ENCODE measurements around the gene APBB1IP. TPM values are rescaled to one million over a fixed set of nuclear protein-coding genes. Genes with fewer than 3 reads are reported as not detected.
"Not testable (repeated sequence)": the region's sequence is repeated elsewhere in the genome, so short reads cannot be mapped to it uniquely, and the experiment has no call there.

APBB1IP gene
- total RNA-seq, 4 donors from 2014 or later, result 6.1 to 9.3 (median 7.9) TPM

DNA sequence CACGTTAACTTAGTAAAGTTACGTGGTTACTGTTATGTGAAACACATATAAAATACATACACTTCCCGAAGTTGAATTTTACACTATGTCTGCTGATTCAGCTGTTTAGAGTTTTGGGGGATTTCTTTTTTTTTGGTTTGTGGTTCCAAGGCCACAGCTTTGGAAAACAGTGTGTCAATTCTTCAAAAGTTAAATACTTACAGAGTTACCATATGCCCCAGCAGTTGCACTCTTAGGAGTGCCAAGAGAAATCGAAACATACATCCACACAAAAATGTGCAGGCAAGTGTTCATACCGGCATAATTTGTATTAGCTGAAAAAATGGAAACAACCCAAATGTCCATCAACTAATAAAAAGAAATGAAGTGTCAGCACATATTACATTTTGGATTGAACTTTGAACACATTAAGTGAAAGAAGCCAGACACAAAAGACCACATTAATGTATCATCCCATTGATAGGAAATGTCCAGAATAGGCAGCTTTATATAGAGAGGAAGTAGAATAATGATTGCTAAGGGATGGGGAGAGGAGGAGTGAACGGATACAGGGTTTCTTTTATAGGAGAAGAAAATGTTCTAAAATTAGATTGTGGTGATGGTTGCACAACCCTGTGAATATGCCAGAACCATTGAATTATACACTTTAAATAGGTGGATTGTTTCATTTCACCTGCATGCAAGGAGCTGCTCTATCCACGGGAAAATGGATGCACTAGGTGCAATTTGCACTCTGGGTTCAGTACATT, 17.6 kb downstream of the APBB1IP start:
- no peak for DNase-seq (ENCODE audit: low spot score in 2 of 2)
- Histone ChIP-seq H3K27me3 (no peaks in the 10 kb centered on the region), H3K27ac (peak overlapping the region in 1 of 4 donors; percentile 2), H3K9me3 (peaks cover 0 to 3% (median 0%) of the 10 kb centered on the region in 4 donors), H3K4me3 (no peak overlapping the region), H3K36me3 (no peaks in the 10 kb centered on the region), H3K4me1 (peaks cover 0 to 6% (median 0%) of the 10 kb centered on the region in 4 donors)
- TF ChIP-seq POLR2A (IDR thresholded peaks at IDR 0.05) (no peak), EP300 (IDR thresholded peaks at IDR 0.05) (no peak)
- TF ChIP-seq, protein P1, sequence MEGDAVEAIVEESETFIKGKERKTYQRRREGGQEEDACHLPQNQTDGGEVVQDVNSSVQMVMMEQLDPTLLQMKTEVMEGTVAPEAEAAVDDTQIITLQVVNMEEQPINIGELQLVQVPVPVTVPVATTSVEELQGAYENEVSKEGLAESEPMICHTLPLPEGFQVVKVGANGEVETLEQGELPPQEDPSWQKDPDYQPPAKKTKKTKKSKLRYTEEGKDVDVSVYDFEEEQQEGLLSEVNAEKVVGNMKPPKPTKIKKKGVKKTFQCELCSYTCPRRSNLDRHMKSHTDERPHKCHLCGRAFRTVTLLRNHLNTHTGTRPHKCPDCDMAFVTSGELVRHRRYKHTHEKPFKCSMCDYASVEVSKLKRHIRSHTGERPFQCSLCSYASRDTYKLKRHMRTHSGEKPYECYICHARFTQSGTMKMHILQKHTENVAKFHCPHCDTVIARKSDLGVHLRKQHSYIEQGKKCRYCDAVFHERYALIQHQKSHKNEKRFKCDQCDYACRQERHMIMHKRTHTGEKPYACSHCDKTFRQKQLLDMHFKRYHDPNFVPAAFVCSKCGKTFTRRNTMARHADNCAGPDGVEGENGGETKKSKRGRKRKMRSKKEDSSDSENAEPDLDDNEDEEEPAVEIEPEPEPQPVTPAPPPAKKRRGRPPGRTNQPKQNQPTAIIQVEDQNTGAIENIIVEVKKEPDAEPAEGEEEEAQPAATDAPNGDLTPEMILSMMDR (IDR thresholded peaks at IDR 0.05), result no peak
- 46 to 54% methylated on average over 7 of the region's 7 CpGs for WGBS, 2 donors

DNA sequence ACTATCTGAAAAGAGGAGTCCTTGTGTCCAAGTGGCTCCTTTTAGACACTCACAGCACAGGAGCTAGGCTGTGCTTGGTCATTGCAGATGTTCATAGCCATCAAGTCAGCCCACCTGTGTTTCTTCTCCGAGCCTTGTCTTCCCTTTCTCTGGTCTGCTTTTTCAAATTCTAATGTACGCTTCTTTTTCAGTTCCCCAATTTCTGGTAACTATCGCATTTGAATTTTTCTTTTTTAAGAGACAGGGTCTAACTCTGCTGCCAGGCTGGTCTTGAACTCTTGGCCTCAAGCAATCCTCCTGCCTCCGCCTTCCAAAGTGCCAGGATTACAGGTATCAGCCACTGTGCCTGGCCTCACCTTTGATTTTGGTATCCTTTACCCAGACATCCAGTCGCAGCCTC, 18.9 kb downstream of the APBB1IP start:
- Histone ChIP-seq H3K4me3 (no peak overlapping the region), H3K27me3 (no peaks in the 10 kb centered on the region), H3K27ac (no peak overlapping the region), H3K36me3 (no peaks in the 10 kb centered on the region), H3K4me1 (peaks cover 0 to 6% (median 0%) of the 10 kb centered on the region in 4 donors), H3K9me3 (peaks cover 0 to 3% (median 0%) of the 10 kb centered on the region in 4 donors)
- DNase-seq (ENCODE audit: low spot score in 2 of 2), result no peak
- WGBS, 2 donors, result 82 to 83% methylated on average over 5 of the region's 5 CpGs
- TF ChIP-seq EP300 (IDR thresholded peaks at IDR 0.05), result no peak
- TF ChIP-seq, protein P1 (IDR thresholded peaks at IDR 0.05), result no peak

DNA sequence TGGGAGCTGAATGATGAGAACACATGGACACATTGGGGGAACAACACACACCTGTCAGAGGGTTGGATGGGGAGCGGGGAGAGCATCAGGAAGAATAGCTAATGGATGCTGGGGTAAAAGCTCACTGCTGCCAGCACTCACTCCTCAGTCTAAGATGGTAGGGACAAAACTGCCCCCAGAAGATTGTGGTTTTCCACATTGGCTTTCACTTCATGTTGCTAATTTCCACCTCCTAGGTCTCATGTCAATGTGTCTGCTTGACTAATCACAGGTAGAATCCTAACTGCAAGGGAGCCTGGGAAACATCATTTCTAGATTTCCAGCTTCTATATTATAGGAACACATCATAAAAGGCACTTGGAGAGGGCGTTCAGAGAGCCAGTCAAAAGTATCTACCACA, 22.6 kb downstream of the APBB1IP start:
- 79 to 86% methylated on average over 2 of the region's 2 CpGs for WGBS, 2 donors
- Histone ChIP-seq H3K27ac (no peak overlapping the region), H3K27me3 (no peaks in the 10 kb centered on the region), H3K36me3 (no peaks in the 10 kb centered on the region), H3K4me1 (no peaks in the 10 kb centered on the region), H3K9me3 (no peaks in the 10 kb centered on the region), H3K4me3 (no peak overlapping the region)
- TF ChIP-seq EP300 (IDR thresholded peaks at IDR 0.05) (no peak), POLR2A (IDR thresholded peaks at IDR 0.05) (no peak)
- TF ChIP-seq, protein P1 (IDR thresholded peaks at IDR 0.05), result no peak
- DNase-seq (ENCODE audit: low spot score in 2 of 2), result no peak

DNA sequence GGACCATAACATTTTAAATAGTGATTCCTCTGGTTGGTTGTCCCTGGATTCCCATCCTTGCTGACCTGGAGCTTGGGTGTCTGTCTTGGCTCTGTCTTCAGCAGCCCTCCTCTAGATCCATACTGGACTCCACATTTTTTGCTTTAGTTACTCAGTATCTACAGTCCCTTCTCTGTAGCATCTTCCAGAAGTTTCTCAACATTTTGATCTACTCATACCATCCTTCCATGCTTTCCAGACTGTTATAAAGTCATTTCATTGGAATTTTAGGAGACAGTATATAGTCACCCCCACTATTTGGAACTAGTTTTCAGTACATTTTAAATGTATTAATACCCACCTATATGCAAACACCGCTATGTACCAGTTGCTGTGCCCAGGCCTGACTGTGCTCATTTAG, 25.8 kb downstream of the APBB1IP start:
- Histone ChIP-seq H3K27ac (no peak overlapping the region), H3K4me3 (no peak overlapping the region), H3K4me1 (no peaks in the 10 kb centered on the region), H3K27me3 (no peaks in the 10 kb centered on the region), H3K9me3 (no peaks in the 10 kb centered on the region), H3K36me3 (no peaks in the 10 kb centered on the region)
- DNase-seq (ENCODE audit: low spot score in 2 of 2), result no peak
- TF ChIP-seq, protein P1 (IDR thresholded peaks at IDR 0.05), result no peak
- TF ChIP-seq POLR2A (IDR thresholded peaks at IDR 0.05), result no peak
- no peak for TF ChIP-seq EP300 (IDR thresholded peaks at IDR 0.05)
- WGBS, 2 donors, result 88 to 97% methylated on average over 1 of the region's 1 CpG

DNA sequence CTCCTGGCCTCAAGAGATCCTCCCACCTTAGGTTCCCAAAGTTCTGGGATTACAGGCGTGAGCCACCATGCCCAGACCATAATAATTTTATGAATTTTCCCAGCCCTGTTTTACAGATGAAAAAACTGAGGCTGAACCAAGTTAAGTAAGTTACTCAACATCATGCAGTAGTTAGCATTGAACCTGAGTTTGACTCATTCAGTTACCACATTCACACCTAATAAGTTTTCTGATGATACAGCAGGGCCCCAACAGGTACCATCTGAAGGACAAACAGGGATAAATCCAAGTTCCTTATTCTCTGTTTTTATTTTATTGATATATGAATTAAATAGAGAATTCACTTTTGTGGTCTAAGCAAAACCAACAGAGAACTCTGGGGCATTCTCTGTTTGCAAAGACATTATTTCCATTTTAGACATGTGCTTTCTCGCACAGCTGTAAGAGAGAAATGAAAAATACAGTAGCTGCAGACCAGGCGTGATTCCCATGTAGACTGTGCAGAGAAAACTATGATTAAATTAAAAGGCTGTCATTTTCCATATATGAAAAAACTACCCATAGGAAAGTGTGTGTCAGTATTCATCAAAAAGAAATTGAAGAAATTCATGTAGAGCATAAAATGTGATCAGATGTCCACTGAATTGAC, 26.6 kb downstream of the APBB1IP start:
- no peaks in the 10 kb centered on the region for H3K27me3 ChIP-seq
- no peak overlapping the region for H3K4me3 ChIP-seq
- no peaks in the 10 kb centered on the region for H3K4me1 ChIP-seq
- WGBS, 2 donors, result 78 to 81% methylated on average over 3 of the region's 3 CpGs
- no peak for DNase-seq (ENCODE audit: low spot score in 2 of 2)
- no peaks in the 10 kb centered on the region for H3K36me3 ChIP-seq
- no peak overlapping the region for H3K27ac ChIP-seq
- H3K9me3 ChIP-seq, result no peaks in the 10 kb centered on the region
- TF ChIP-seq EP300 (IDR thresholded peaks at IDR 0.05) (no peak), POLR2A (IDR thresholded peaks at IDR 0.05) (no peak)
- TF ChIP-seq, protein P1 (IDR thresholded peaks at IDR 0.05), result no peak

DNA sequence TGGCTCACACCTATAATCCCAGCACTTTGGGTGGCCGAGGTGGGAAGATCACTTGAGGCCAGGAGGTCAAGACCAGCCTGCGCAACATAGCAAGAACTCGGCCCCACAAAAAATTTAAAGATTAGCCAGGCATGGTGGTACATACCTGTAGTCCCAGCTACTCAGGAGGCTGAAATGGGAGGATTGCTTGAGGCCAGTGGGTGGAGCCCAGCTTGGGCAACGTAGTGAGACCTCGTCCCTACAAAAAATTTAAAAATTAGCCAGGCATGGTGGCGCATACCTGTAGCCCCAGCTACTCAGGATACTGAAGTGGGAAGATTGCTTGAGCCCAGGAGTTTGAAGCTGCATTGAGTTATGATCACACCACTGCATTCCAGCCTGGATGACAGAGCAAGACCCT, 28.4 kb downstream of the APBB1IP start:
- H3K4me1 ChIP-seq; H3K9me3 ChIP-seq; H3K36me3 ChIP-seq; H3K27me3 ChIP-seq; H3K4me3 ChIP-seq; DNase-seq (ENCODE audit: low spot score in 2 of 2); H3K27ac ChIP-seq: not testable (repeated sequence)
- WGBS, 2 donors, result 88 to 91% methylated on average over 6 of the region's 6 CpGs
